BLaER1 treated with 17β-estradiol and CSF1 and Interleukin-3, amounts not matched to agents 10 nM and 100 nM (cell line): ENCODE data around the gene WNK2.

ENCODE experiments used
- H3K27ac ChIP-seq, 11 experiments: shearing (Covaris generic); formaldehyde crosslinking; 2 replicates each; pipeline ENCODE4 v1.8.1; 2022
- H3K27me3 ChIP-seq, 11 experiments: shearing (Covaris generic); formaldehyde crosslinking; 2 replicates each; pipeline ENCODE4 v1.8.1; 2022
- H3K36me3 ChIP-seq, 11 experiments: shearing (Covaris generic); formaldehyde crosslinking; 2 replicates each; pipeline ENCODE4 v1.8.1; 2022
- H3K4me1 ChIP-seq, 10 experiments: shearing (Covaris generic); formaldehyde crosslinking; 2 replicates each; pipeline ENCODE4 v1.8.1; 2022
- H3K4me2 ChIP-seq, 11 experiments: shearing (Covaris generic); formaldehyde crosslinking; 2 replicates each; pipeline ENCODE4 v1.8.1; 2022
- H3K4me3 ChIP-seq, 10 experiments: shearing (Covaris generic); formaldehyde crosslinking; 2 replicates each; pipeline ENCODE4 v1.8.1; 2022
- H3K9ac ChIP-seq, 11 experiments: shearing (Covaris generic); formaldehyde crosslinking; 2 replicates each; pipeline ENCODE4 v1.8.1; 2022
- H3K9me3 ChIP-seq, 11 experiments: shearing (Covaris generic); formaldehyde crosslinking; replicated peaks in 1 of 11; 2 replicates each; pipeline ENCODE4 v1.8.1; 2022
- H4K20me1 ChIP-seq, 11 experiments: shearing (Covaris generic); formaldehyde crosslinking; 2 replicates each; pipeline ENCODE4 v1.8.1; 2022
- Cebpa-rat ChIP-seq, 11 experiments: shearing (Covaris generic); IDR thresholded peaks; 2 replicates each; pipeline ENCODE4 v1.8.1; 2022

WNK2 gene

DNA sequence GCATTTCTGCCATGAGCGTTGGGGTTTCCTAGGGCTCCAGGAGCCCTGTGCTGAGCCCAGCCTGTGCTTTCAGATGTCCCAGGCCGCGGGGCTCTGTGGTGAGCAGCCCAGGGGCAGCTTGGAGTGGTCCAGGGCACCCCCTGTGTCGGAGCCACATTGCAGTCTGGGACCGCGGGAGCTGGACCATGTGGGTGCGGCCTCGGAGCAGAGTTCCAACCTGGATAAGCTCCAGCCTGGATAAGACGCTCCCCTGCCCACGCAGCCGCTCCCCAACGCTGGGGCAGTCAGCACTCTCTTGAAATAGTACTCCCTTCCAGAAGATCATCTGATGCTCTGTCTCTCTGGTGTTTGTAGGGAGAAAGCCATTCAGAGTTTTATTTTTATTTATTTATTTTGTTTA, 111.1 kb downstream of the WNK2 start:
- no peak overlapping the region for H3K4me3 ChIP-seq

DNA sequence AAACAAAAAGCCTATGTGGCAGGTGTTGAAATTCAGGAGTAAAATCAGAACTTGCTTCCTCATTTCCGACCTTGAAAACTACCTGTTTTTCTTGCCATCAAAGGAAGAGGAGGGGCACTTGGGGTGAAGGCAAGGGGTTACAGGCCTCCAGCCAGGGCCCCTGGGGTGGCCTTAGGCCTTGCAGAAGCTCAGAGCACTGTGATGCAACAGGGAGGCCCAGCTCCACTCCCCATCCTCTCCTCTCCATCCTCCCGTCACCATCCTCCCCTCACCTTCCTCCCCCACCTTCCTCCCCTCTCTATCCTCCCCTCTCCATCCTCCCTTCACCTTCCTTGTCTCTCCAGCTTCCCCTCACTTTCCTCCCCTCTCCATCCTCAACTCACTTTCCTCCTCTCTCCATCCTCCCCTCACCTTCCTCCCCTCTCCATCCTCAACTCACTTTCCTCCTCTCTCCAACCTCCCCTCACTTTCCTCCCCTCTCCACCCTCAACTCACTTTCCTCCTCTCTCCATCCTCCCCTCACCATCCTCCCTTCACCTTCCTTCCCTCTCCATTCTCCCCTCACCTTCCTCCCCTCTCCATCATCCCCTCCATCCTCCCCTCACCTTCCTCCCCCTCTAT, 111.6 kb downstream of the WNK2 start:
- no peak overlapping the region for H3K9ac ChIP-seq

More for the DNA sequence above, 111.1 kb downstream of the WNK2 start:
- Histone ChIP-seq H4K20me1 (peaks cover 0 to 20% (median 0%) of the 10 kb centered on the region in 11 experiments; a peak in 4 of 22 replicates), H3K27ac (no peak overlapping the region), H3K9me3 (no peaks in the 10 kb centered on the region), H3K9ac (no peak overlapping the region), H3K4me1 (peaks cover 17 to 75% (median 66%) of the 10 kb centered on the region in 10 experiments), H3K27me3 (peaks cover 0 to 25% (median 0%) of the 10 kb centered on the region in 11 experiments; a peak in 7 of 22 replicates), H3K4me2 (peak overlapping the region in 4 of 11 experiments; percentile 23 to 88 (median 27); a peak in 6 of 22 replicates), H3K36me3 (no peaks in the 10 kb centered on the region)
- TF ChIP-seq Cebpa-rat (IDR thresholded peaks at IDR 0.05), result no peak

GRCh38 chr9:93296889-93297480, 113.0 kb downstream of the WNK2 start:
- Histone ChIP-seq H3K36me3 (no peaks in the 10 kb centered on the region), H3K4me1 (peaks cover 0 to 69% (median 51%) of the 10 kb centered on the region in 10 experiments; a peak in 17 of 20 replicates), H3K4me2 (peak overlapping the region in 5 of 11 experiments; percentile 48 to 58 (median 49); a peak in 8 of 22 replicates), H4K20me1 (peaks cover 0 to 7% (median 0%) of the 10 kb centered on the region in 11 experiments; a peak in 1 of 22 replicates), H3K27ac (no peak overlapping the region), H3K9ac (no peak overlapping the region), H3K27me3 (peaks cover 0 to 5% (median 0%) of the 10 kb centered on the region in 11 experiments; a peak in 6 of 22 replicates), H3K9me3 (no peaks in the 10 kb centered on the region), H3K4me3 (no peak overlapping the region)
- TF ChIP-seq Cebpa-rat (IDR thresholded peaks at IDR 0.05), result no peak

More for the DNA sequence above, 111.6 kb downstream of the WNK2 start:
- Histone ChIP-seq H3K27ac (no peak overlapping the region), H3K9me3 (no peaks in the 10 kb centered on the region), H3K27me3 (peaks cover 0 to 19% (median 0%) of the 10 kb centered on the region in 11 experiments; a peak in 7 of 22 replicates), H3K4me1 (peaks cover 13 to 73% (median 61%) of the 10 kb centered on the region in 10 experiments), H4K20me1 (peaks cover 0 to 18% (median 0%) of the 10 kb centered on the region in 11 experiments; a peak in 3 of 22 replicates), H3K4me2 (peak overlapping the region in 1 of 11 experiments; percentile 35; a peak in 2 of 22 replicates), H3K36me3 (no peaks in the 10 kb centered on the region), H3K4me3 (no peak overlapping the region)
- TF ChIP-seq Cebpa-rat (IDR thresholded peaks at IDR 0.05), result no peak

DNA sequence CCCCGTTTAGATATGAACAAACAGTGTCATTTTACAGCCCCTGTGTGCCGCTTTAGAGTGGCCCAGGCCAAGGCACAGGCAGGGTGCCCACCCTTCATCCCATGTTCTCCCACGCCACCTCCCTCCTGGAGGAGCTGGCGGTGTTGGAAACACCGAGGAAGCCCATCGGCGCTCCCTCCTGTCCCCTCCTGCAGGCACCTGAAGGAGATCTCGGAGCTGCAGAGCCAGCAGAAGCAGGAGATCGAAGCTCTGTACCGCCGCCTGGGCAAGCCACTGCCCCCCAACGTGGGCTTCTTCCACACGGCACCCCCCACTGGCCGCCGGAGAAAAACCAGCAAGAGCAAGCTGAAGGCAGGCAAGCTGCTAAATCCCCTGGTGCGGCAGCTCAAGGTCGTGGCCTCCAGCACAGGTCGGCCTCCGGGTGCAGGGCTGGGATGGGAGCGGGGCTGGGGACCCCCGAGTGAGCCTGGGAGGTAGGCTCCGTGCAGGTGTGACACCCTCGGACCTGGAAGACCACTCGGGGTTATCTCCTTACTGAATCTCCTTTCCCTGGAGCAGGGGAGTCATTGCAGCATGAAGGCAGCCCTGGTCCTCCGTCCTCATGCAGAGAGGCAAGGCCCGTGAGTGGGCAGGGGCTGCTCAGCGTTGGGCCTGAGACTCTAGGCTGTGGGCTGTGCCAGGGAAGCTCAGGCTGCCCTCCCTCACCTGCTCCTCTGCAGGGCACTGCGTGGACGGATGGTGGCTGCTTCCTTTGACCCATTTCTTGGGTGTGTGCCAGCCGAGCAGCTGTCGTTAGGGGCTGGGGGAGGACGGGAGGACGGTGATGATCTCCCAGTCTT, 113.9 kb downstream of the WNK2 start:
- no peaks in the 10 kb centered on the region; a peak in 1 of 22 replicates for H3K27me3 ChIP-seq
- H3K36me3 ChIP-seq, result no peaks in the 10 kb centered on the region
- no peak overlapping the region for H3K4me3 ChIP-seq
- H3K9me3 ChIP-seq, result no peaks in the 10 kb centered on the region
- no peak overlapping the region; a peak in 1 of 22 replicates for H3K9ac ChIP-seq
- TF ChIP-seq Cebpa-rat (IDR thresholded peaks at IDR 0.05), result no peak
- no peak overlapping the region for H3K27ac ChIP-seq
- peaks cover 0 to 68% (median 49%) of the 10 kb centered on the region in 10 experiments; a peak in 18 of 20 replicates for H3K4me1 ChIP-seq
- H4K20me1 ChIP-seq, result peaks cover 0 to 6% (median 0%) of the 10 kb centered on the region in 11 experiments; a peak in 1 of 22 replicates
- H3K4me2 ChIP-seq, result peak overlapping the region in 9 of 11 experiments; percentile 29 to 58 (median 48); a peak in 15 of 22 replicates

DNA sequence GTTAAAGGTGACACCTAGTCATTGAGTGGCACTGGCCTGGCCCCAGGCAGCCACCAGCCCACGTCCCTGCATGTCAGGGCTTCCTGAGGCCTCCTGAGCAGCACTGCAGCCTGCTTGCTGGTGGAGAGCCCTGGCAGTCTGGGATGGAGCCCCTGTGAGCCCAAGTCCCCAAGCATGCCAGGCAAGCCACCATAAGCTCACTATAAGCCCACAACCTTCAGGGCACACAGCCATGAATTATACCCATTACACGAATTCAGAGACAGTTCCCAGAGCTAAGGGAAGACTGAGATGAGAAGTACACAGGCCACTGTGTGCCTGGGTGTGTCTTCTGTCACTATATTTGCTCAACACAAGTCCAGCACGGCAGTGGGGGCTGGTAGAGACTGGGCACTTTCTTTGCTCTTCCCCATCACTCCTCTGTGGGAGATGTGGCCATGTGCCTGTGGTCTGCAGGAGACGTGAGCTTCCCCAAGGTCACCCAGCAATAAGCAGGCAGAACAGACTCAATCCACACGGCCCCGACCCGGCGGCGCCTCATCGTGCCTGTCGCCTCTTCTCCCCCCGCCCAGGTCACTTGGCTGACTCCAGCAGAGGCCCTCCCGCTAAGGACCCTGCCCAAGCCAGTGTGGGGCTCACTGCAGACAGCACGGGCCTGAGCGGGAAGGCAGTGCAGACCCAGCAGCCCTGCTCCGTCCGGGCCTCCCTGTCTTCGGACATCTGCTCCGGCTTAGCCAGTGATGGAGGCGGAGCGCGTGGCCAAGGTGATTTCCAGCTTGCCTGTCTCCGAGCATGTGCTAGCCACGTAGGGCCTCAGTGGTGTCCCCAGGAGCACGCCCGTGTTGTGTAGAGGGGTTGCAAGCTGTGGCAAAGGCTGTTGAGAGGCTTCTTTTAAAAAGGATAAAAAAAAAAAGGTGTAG, 114.8 kb downstream of the WNK2 start:
- Histone ChIP-seq H3K27me3 (no peaks in the 10 kb centered on the region; a peak in 1 of 22 replicates), H3K4me1 (peaks cover 0 to 62% (median 44%) of the 10 kb centered on the region in 10 experiments; a peak in 18 of 20 replicates), H3K9ac (0 out of 22 replicates have a peak overlapping the region, but pooled peaks of 1 of the 11 experiments have one; percentile 6), H3K4me3 (no peak overlapping the region), H3K36me3 (no peaks in the 10 kb centered on the region), H4K20me1 (peaks cover 0 to 13% (median 0%) of the 10 kb centered on the region in 11 experiments; a peak in 1 of 22 replicates), H3K4me2 (peak overlapping the region in 9 of 11 experiments; percentile 29 to 58 (median 48); a peak in 15 of 22 replicates), H3K9me3 (no peaks in the 10 kb centered on the region), H3K27ac (no peak overlapping the region)
- no peak for TF ChIP-seq Cebpa-rat (IDR thresholded peaks at IDR 0.05)

- Histone ChIP-seq H3K9ac (no peak overlapping the region), H3K27me3 (no peaks in the 10 kb centered on the region), H4K20me1 (peaks cover 0 to 21% (median 0%) of the 10 kb centered on the region in 11 experiments; a peak in 1 of 22 replicates), H3K4me1 (peaks cover 0 to 59% (median 36%) of the 10 kb centered on the region in 10 experiments; a peak in 18 of 20 replicates), H3K36me3 (no peaks in the 10 kb centered on the region), H3K9me3 (no peaks in the 10 kb centered on the region), H3K4me3 (no peak overlapping the region), H3K4me2 (no peak overlapping the region), H3K27ac (no peak overlapping the region)
- no peak for TF ChIP-seq Cebpa-rat (IDR thresholded peaks at IDR 0.05)
These were observed 115.7 kb downstream of the WNK2 start for GRCh38 chr9:93299418-93300174.

- no peaks in the 10 kb centered on the region for H3K27me3 ChIP-seq
- H4K20me1 ChIP-seq, result peaks cover 0 to 22% (median 0%) of the 10 kb centered on the region in 11 experiments; a peak in 1 of 22 replicates
- no peak for TF ChIP-seq Cebpa-rat (IDR thresholded peaks at IDR 0.05)
- no peak overlapping the region for H3K27ac ChIP-seq
- H3K9ac ChIP-seq, result no peak overlapping the region
- H3K4me1 ChIP-seq, result peaks cover 0 to 56% (median 30%) of the 10 kb centered on the region in 10 experiments; a peak in 18 of 20 replicates
- no peaks in the 10 kb centered on the region for H3K9me3 ChIP-seq
- H3K4me3 ChIP-seq, result no peak overlapping the region
- no peaks in the 10 kb centered on the region for H3K36me3 ChIP-seq
- no peak overlapping the region for H3K4me2 ChIP-seq
These were observed 116.2 kb downstream of the WNK2 start for GRCh38 chr9:93300175-93300572.
